ENCODE data around the gene UBE2E3. TPM values are rescaled to one million over a fixed set of nuclear protein-coding genes. Genes with fewer than 3 reads are reported as not detected.

UBE2E3 gene
- total RNA-seq, 1 donor from 2014 or later, result 237 TPM

- Mint-ChIP-seq H3K27me3 (ENCODE audit: unreplicated experiment) (no peaks in the 10 kb centered on the region), H3K36me3 (ENCODE audit: low read depth, unreplicated experiment) (no peaks in the 10 kb centered on the region), H3K4me3 (ENCODE audit: unreplicated experiment) (no peak overlapping the region), H3K4me1 (ENCODE audit: unreplicated experiment) (peaks cover 20% of the 10 kb centered on the region), H3K9me3 (ENCODE audit: unreplicated experiment) (no peaks in the 10 kb centered on the region), H3K27ac (ENCODE audit: unreplicated experiment) (no peak overlapping the region)
- no peak for DNase-seq (ENCODE audit: low spot score)
- TF ChIP-seq CTCF (IDR thresholded peaks at IDR 0.05; ENCODE audit: unreplicated experiment), result no peak
These were observed 85.1 kb downstream of the UBE2E3 start for GRCh38 chr2:181065458-181065857.

GRCh38 chr2:181066333-181066732 lies 85.9 kb downstream of the UBE2E3 start:
- H3K27me3 Mint-ChIP-seq (ENCODE audit: unreplicated experiment), result no peaks in the 10 kb centered on the region
- no peaks in the 10 kb centered on the region for H3K36me3 Mint-ChIP-seq (ENCODE audit: low read depth, unreplicated experiment)
- no peaks in the 10 kb centered on the region for H3K9me3 Mint-ChIP-seq (ENCODE audit: unreplicated experiment)
- no peak overlapping the region for H3K27ac Mint-ChIP-seq (ENCODE audit: unreplicated experiment)
- H3K4me3 Mint-ChIP-seq (ENCODE audit: unreplicated experiment), result no peak overlapping the region
- no peak for TF ChIP-seq CTCF (IDR thresholded peaks at IDR 0.05; ENCODE audit: unreplicated experiment)
- no peak for DNase-seq (ENCODE audit: low spot score)
- peaks cover 20% of the 10 kb centered on the region for H3K4me1 Mint-ChIP-seq (ENCODE audit: unreplicated experiment)

GRCh38 chr2:181070119-181070835 lies 89.9 kb downstream of the UBE2E3 start:
- Mint-ChIP-seq H3K4me3 (ENCODE audit: unreplicated experiment) (no peak overlapping the region), H3K36me3 (ENCODE audit: low read depth, unreplicated experiment) (no peaks in the 10 kb centered on the region), H3K4me1 (ENCODE audit: unreplicated experiment) (peaks cover 15% of the 10 kb centered on the region), H3K27me3 (ENCODE audit: unreplicated experiment) (no peaks in the 10 kb centered on the region), H3K27ac (ENCODE audit: unreplicated experiment) (no peak overlapping the region), H3K9me3 (ENCODE audit: unreplicated experiment) (no peaks in the 10 kb centered on the region)
- TF ChIP-seq CTCF (IDR thresholded peaks at IDR 0.05; ENCODE audit: unreplicated experiment), result no peak
- DNase-seq (ENCODE audit: low spot score), result no peak

GRCh38 chr2:181070836-181071200 lies 90.4 kb downstream of the UBE2E3 start:
- H3K27me3 Mint-ChIP-seq (ENCODE audit: unreplicated experiment), result no peaks in the 10 kb centered on the region
- no peaks in the 10 kb centered on the region for H3K36me3 Mint-ChIP-seq (ENCODE audit: low read depth, unreplicated experiment)
- H3K9me3 Mint-ChIP-seq (ENCODE audit: unreplicated experiment), result no peaks in the 10 kb centered on the region
- no peak for TF ChIP-seq CTCF (IDR thresholded peaks at IDR 0.05; ENCODE audit: unreplicated experiment)
- no peak overlapping the region for H3K27ac Mint-ChIP-seq (ENCODE audit: unreplicated experiment)
- peaks cover 16% of the 10 kb centered on the region for H3K4me1 Mint-ChIP-seq (ENCODE audit: unreplicated experiment)
- no peak for DNase-seq (ENCODE audit: low spot score)
- no peak overlapping the region for H3K4me3 Mint-ChIP-seq (ENCODE audit: unreplicated experiment)

GRCh38 chr2:181072486-181073235 lies 92.3 kb downstream of the UBE2E3 start:
- Mint-ChIP-seq H3K4me3 (ENCODE audit: unreplicated experiment) (no peak overlapping the region), H3K4me1 (ENCODE audit: unreplicated experiment) (peaks cover 18% of the 10 kb centered on the region), H3K27me3 (ENCODE audit: unreplicated experiment) (no peaks in the 10 kb centered on the region), H3K36me3 (ENCODE audit: low read depth, unreplicated experiment) (no peaks in the 10 kb centered on the region), H3K9me3 (ENCODE audit: unreplicated experiment) (no peaks in the 10 kb centered on the region), H3K27ac (ENCODE audit: unreplicated experiment) (no peak overlapping the region)
- DNase-seq (ENCODE audit: low spot score), result no peak
- TF ChIP-seq CTCF (IDR thresholded peaks at IDR 0.05; ENCODE audit: unreplicated experiment), result no peak

Measured in endothelial cell (in vitro differentiated cells).